ENCODE results near the gene SPEM1. TPM values are rescaled to one million over a fixed set of nuclear protein-coding genes. Genes with fewer than 3 reads are reported as not detected.

The SPEM1 gene
- total RNA-seq, 1 donor from 2014 or later, result 0.31 TPM

- peak overlapping the region; percentile 86 for H3K27ac Mint-ChIP-seq
- H3K9me3 Mint-ChIP-seq, result no peaks in the 10 kb centered on the region
- TF ChIP-seq CTCF (conservative IDR thresholded peaks at IDR 0.05), result peak; percentile 51
- peaks cover 5% of the 10 kb centered on the region for H3K36me3 Mint-ChIP-seq
- no peak for DNase-seq (ENCODE audit: extremely low spot score, unreplicated experiment)
- peaks cover 29% of the 10 kb centered on the region for H3K4me1 Mint-ChIP-seq (ENCODE audit: unreplicated experiment)
- peaks cover 65% of the 10 kb centered on the region for H3K27me3 Mint-ChIP-seq
- peak overlapping the region; percentile 93 for H3K4me3 Mint-ChIP-seq
These were observed 20.7 kb downstream of the SPEM1 start for GRCh38 chr17:7440834-7441195.

- no peaks in the 10 kb centered on the region for H3K9me3 Mint-ChIP-seq
- H3K36me3 Mint-ChIP-seq, result peaks cover 7% of the 10 kb centered on the region
- H3K4me3 Mint-ChIP-seq, result peak overlapping the region; percentile 93
- no peak for DNase-seq (ENCODE audit: extremely low spot score, unreplicated experiment)
- peaks cover 32% of the 10 kb centered on the region for H3K4me1 Mint-ChIP-seq (ENCODE audit: unreplicated experiment)
- TF ChIP-seq CTCF (conservative IDR thresholded peaks at IDR 0.05), result no peak
- H3K27ac Mint-ChIP-seq, result peak overlapping the region; percentile 86
- peaks cover 65% of the 10 kb centered on the region for H3K27me3 Mint-ChIP-seq
These were observed 21.1 kb downstream of the SPEM1 start for GRCh38 chr17:7441266-7441665.

GRCh38 chr17:7442142-7442541 lies 22.0 kb downstream of the SPEM1 start:
- Mint-ChIP-seq H3K27me3 (peaks cover 61% of the 10 kb centered on the region), H3K9me3 (no peaks in the 10 kb centered on the region)

GRCh38 chr17:7443499-7444485 lies 23.7 kb downstream of the SPEM1 start:
- Mint-ChIP-seq H3K27me3 (peaks cover 56% of the 10 kb centered on the region), H3K36me3 (peaks cover 10% of the 10 kb centered on the region), H3K27ac (peak overlapping the region; percentile 82), H3K4me3 (peak overlapping the region; percentile 76), H3K9me3 (no peaks in the 10 kb centered on the region), H3K4me1 (ENCODE audit: unreplicated experiment) (peaks cover 29% of the 10 kb centered on the region)
- DNase-seq (ENCODE audit: extremely low spot score, unreplicated experiment), result no peak
- no peak for TF ChIP-seq CTCF (conservative IDR thresholded peaks at IDR 0.05)

More at GRCh38 chr17:7442142-7442541, 22.0 kb downstream of the SPEM1 start:
- peaks cover 35% of the 10 kb centered on the region for H3K4me1 Mint-ChIP-seq (ENCODE audit: unreplicated experiment)
- H3K4me3 Mint-ChIP-seq, result peak overlapping the region; percentile 93
- TF ChIP-seq CTCF (conservative IDR thresholded peaks at IDR 0.05), result no peak
- DNase-seq (ENCODE audit: extremely low spot score, unreplicated experiment), result no peak
- H3K27ac Mint-ChIP-seq, result no peak overlapping the region
- peaks cover 7% of the 10 kb centered on the region for H3K36me3 Mint-ChIP-seq

GRCh38 chr17:7444682-7445618 lies 24.8 kb downstream of the SPEM1 start, which contains the start of gene CHRNB1:
Gene CHRNB1, plus strand, starts transcription at chr17:7445061. Its CDS starts 67 bp downstream, at chr17:7445128.
- peak within 1 kb of the TSS; percentile 82 for H3K27ac Mint-ChIP-seq
- no peaks in the 10 kb centered on the region for H3K9me3 Mint-ChIP-seq
- H3K27me3 Mint-ChIP-seq, result peaks cover 51% of the 10 kb centered on the region
- peaks cover 7% of the 10 kb centered on the region for H3K36me3 Mint-ChIP-seq
- no peak for DNase-seq (ENCODE audit: extremely low spot score, unreplicated experiment)
- H3K4me3 Mint-ChIP-seq, result peak within 1 kb of the TSS; percentile 89
- peaks cover 26% of the 10 kb centered on the region for H3K4me1 Mint-ChIP-seq (ENCODE audit: unreplicated experiment)
- peak; percentile 49 for TF ChIP-seq CTCF (conservative IDR thresholded peaks at IDR 0.05)

Measured in type B pancreatic cell (in vitro differentiated cells).